Neutrophil (primary cell): ENCODE measurements around the gene CNTNAP2.

ENCODE experiments used
- H3K27ac ChIP-seq: fragments of 200-600 bp; sonication (generic); 2 replicates; pipeline ENCODE4 v1.5.1; 2016; ENCODE audit warnings: mild to moderate bottlenecking, moderate library complexity
- H3K27me3 ChIP-seq: fragments of 200-600 bp; sonication (generic); 2 replicates; pipeline ENCODE4 v1.6.0; 2016; ENCODE audit warnings: mild to moderate bottlenecking
- H3K36me3 ChIP-seq: fragments of 200-600 bp; sonication (generic); 2 replicates; pipeline ENCODE4 v1.5.1; 2017
- H3K4me1 ChIP-seq, 2 experiments: fragments of 200-600 bp in 1 of 2; sonication (generic) in 1 of 2; 1 replicate in 1 of 2; 2 replicates in 1 of 2; pipeline versions ENCODE4 v1.5.1 to v1.6.1; 2013 to 2016; ENCODE audit warnings: low read depth in 1 of 2, low read length in 1 of 2, mild to moderate bottlenecking in 1 of 2, moderate library complexity in 1 of 2; ENCODE audit not compliant: control insufficient read depth in 1 of 2, insufficient read depth in 1 of 2
- H3K4me3 ChIP-seq, 2 experiments: fragments of 200-600 bp in 1 of 2; sonication (generic) in 1 of 2; 1 replicate in 1 of 2; 2 replicates in 1 of 2; pipeline ENCODE4 v1.5.1; 2013 to 2016; ENCODE audit warnings: low read depth in 1 of 2, low read length in 1 of 2, mild to moderate bottlenecking in 1 of 2, moderate library complexity in 1 of 2
- H3K9me3 ChIP-seq: fragments of 200-600 bp; sonication (generic); 2 replicates; pipeline ENCODE4 v1.5.1; 2016
- TF ChIP-seq, protein P1 (sequence below): fragments of 200-600 bp; sonication (generic); IDR thresholded peaks from 2 replicates; pipeline ENCODE4 v1.5.1; 2016; ENCODE audit warnings: antibody characterized with exemption

Gene CNTNAP2

DNA sequence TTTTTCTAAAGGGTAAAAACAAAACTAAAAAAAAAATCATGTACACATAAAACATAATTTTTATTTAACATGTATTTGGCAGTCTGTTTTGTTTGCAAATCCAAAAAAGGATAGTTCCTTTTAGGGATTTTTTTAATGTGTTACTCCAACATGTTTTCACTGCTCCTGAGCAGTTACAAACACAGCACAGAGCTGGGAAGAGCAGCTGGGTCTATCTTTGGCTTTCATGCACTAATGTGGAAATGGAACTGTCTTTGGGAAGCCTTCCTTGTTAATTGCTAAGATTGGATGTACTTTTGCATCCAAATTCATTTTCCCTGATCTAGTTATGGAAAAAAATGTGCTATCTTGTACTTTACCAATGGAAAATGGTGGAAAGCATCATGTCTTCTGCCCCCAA is 1035.1 kb downstream of the CNTNAP2 start:
- no peak overlapping the region for H3K27ac ChIP-seq
- H3K4me1 ChIP-seq, result no peaks in the 10 kb centered on the region
- no peaks in the 10 kb centered on the region for H3K27me3 ChIP-seq
- TF ChIP-seq, protein P1, sequence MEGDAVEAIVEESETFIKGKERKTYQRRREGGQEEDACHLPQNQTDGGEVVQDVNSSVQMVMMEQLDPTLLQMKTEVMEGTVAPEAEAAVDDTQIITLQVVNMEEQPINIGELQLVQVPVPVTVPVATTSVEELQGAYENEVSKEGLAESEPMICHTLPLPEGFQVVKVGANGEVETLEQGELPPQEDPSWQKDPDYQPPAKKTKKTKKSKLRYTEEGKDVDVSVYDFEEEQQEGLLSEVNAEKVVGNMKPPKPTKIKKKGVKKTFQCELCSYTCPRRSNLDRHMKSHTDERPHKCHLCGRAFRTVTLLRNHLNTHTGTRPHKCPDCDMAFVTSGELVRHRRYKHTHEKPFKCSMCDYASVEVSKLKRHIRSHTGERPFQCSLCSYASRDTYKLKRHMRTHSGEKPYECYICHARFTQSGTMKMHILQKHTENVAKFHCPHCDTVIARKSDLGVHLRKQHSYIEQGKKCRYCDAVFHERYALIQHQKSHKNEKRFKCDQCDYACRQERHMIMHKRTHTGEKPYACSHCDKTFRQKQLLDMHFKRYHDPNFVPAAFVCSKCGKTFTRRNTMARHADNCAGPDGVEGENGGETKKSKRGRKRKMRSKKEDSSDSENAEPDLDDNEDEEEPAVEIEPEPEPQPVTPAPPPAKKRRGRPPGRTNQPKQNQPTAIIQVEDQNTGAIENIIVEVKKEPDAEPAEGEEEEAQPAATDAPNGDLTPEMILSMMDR, result no peak
- H3K36me3 ChIP-seq, result no peaks in the 10 kb centered on the region
- H3K4me3 ChIP-seq, result no peak overlapping the region
- H3K9me3 ChIP-seq, result no peaks in the 10 kb centered on the region

DNA sequence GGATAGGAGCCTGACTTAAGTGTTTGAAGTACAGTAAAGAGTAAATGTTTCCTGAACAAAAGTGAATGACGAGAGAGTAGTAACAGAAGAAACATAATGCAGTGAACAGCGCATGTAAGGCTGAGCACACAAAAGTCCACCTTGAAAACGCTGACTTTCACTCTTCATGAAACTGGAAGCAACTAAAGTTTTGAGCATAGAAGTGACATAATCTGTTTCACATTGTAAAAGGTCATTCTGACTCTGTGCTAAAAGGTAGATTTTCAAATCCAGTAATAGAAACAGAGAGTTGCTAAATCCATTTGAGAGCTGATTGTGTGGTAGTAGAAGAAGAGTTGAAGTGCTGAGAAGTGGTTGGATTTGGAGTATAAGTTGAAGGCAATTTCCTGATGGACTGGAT is 1037.0 kb downstream of the CNTNAP2 start:
- Histone ChIP-seq H3K4me1 (no peaks in the 10 kb centered on the region), H3K9me3 (no peaks in the 10 kb centered on the region), H3K27me3 (no peaks in the 10 kb centered on the region), H3K36me3 (no peaks in the 10 kb centered on the region), H3K4me3 (no peak overlapping the region), H3K27ac (no peak overlapping the region)
- TF ChIP-seq, protein P1, result no peak

DNA sequence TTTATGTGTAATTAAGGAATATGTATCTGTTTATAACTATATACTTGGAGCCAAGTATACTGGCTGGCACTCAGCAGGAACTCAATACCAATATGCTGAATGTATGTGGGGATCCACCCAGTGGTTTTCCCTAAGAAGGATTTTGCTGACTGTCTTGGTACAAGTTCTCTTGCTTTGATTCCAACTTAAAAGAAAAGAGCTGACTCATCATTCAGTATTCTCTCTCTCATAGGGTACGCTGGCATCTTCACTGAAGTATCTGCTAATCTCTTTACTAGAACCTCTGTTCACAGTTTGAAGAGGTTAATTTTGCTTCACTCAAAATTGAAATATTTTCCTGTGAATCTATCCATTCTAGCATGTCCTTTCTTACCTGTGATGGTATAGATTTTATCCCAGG is 1044.8 kb downstream of the CNTNAP2 start:
- H3K4me3 ChIP-seq, result no peak overlapping the region
- H3K27ac ChIP-seq, result no peak overlapping the region
- no peaks in the 10 kb centered on the region for H3K27me3 ChIP-seq
- no peaks in the 10 kb centered on the region for H3K4me1 ChIP-seq
- TF ChIP-seq, protein P1, result no peak
- no peaks in the 10 kb centered on the region for H3K36me3 ChIP-seq
- H3K9me3 ChIP-seq, result no peaks in the 10 kb centered on the region

DNA sequence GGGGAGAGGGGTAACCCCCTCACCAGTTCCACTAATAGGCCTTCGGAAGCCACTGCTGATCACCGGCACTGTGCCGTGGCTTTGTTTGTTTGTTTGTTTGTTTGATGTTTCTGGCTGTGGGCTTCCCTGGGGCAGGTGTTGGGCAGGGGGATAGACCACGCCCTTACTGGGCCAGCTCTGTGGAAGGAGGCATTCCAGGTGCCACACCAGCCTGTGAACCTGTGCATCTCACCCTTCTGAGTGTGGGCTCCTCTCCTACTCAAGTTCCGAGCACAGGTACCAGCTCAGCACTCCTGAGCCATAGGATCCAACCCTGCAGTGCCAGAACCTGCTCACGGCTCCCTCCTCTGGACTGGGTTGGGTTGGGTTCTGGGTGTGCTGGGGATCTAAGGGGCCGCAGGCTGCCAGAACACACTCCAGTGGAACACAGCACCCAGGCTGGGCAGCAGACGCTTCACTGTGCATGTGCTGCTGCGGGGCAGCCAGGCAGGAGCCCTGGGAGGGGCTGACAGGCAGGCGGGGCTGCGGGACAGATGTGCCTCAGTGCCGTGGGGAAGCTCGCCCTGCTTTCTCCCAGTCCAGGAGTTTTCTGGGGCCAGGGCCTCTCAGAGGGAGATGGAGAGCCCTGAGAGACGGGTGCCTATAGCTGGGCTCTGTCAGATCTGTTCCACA is 1053.9 kb downstream of the CNTNAP2 start:
- no peak overlapping the region for H3K4me3 ChIP-seq
- TF ChIP-seq, protein P1, result no peak

DNA sequence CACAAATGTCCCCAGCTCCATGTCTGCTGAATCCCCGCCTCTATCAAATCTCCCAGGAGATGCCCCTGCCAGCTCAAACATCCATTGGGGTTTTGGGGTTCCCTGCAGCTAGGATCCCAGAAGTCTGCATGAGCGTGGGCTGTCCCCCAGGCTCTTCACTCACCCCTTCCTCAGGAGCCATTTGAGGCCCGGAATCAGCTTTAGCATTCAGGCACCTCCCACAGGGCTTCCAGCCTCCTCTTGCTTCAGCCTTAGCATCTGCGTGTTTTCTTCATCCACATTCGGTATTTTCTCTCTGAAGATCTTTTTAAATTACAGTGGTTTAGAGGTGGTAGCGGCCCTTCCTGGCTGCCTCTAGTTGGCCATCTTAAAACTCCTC is 1054.4 kb downstream of the CNTNAP2 start:
- Histone ChIP-seq H3K9me3 (no peaks in the 10 kb centered on the region), H3K36me3 (no peaks in the 10 kb centered on the region), H3K27me3 (no peaks in the 10 kb centered on the region), H3K27ac (no peak overlapping the region), H3K4me1 (no peaks in the 10 kb centered on the region), H3K4me3 (no peak overlapping the region)
- TF ChIP-seq, protein P1, result no peak

More for the DNA sequence above, 1053.9 kb downstream of the CNTNAP2 start:
- Histone ChIP-seq H3K4me1 (no peaks in the 10 kb centered on the region), H3K27ac (no peak overlapping the region), H3K27me3 (no peaks in the 10 kb centered on the region), H3K9me3 (no peaks in the 10 kb centered on the region), H3K36me3 (no peaks in the 10 kb centered on the region)
